Loucy (cell line): ENCODE measurements around the gene DSE.

ENCODE experiments used
- H2AFZ ChIP-seq: fragments of 200-600 bp; sonication (generic); 2 replicates; pipeline ENCODE4 v1.6.0; 2016; ENCODE audit warnings: antibody characterized with exemption, mild to moderate bottlenecking, low read length, moderate library complexity
- H3F3A ChIP-seq: fragments of 200-600 bp; 2 replicates; pipeline ENCODE4 v1.6.0; 2016; ENCODE audit warnings: antibody characterized with exemption, low read depth, mild to moderate bottlenecking
- H3K27me3 ChIP-seq: fragments of 200-600 bp; sonication (generic); 2 replicates; pipeline ENCODE4 v1.6.1; 2014; ENCODE audit warnings: low read length, mild to moderate bottlenecking; ENCODE audit not compliant: insufficient read depth, poor library complexity, severe bottlenecking
- H3K36me3 ChIP-seq: fragments of 200-600 bp; sonication (generic); 2 replicates; pipeline ENCODE4 v1.6.1; 2016; ENCODE audit warnings: low read length; ENCODE audit not compliant: insufficient read depth
- H3K4me1 ChIP-seq: fragments of 200-600 bp; sonication (generic); 2 replicates; pipeline ENCODE4 v1.5.1; 2014; ENCODE audit warnings: low read length, mild to moderate bottlenecking; ENCODE audit not compliant: insufficient read depth, poor library complexity, severe bottlenecking
- H3K4me2 ChIP-seq: fragments of 200-600 bp; sonication (generic); 2 replicates; pipeline ENCODE4 v1.6.0; 2014; ENCODE audit warnings: antibody characterized with exemption, low read length, low read depth, mild to moderate bottlenecking; ENCODE audit not compliant: poor library complexity, severe bottlenecking
- H3K4me3 ChIP-seq: fragments of 200-600 bp; sonication (generic); 2 replicates; pipeline ENCODE4 v1.5.1; 2014; ENCODE audit warnings: low read length, mild to moderate bottlenecking, mixed read lengths; ENCODE audit not compliant: poor library complexity, severe bottlenecking
- H3K79me2 ChIP-seq: fragments of 200-600 bp; sonication (generic); 2 replicates; pipeline ENCODE4 v1.6.1; 2014; ENCODE audit warnings: low read length; ENCODE audit not compliant: insufficient read depth
- H3K9ac ChIP-seq: fragments of 200-600 bp; sonication (generic); 2 replicates; pipeline ENCODE4 v1.6.0; 2014; ENCODE audit warnings: mild to moderate bottlenecking, low read depth, low read length, moderate library complexity; ENCODE audit not compliant: poor library complexity, severe bottlenecking
- H3K9me2 ChIP-seq: fragments of 200-600 bp; sonication (generic); replicated peaks from 2 replicates; pipeline ENCODE4 v1.6.1; 2016; ENCODE audit warnings: low read depth, low read length, mixed read lengths
- H3K9me3 ChIP-seq: fragments of 200-600 bp; sonication (generic); 2 replicates; pipeline ENCODE4 v1.6.1; 2014; ENCODE audit warnings: mild to moderate bottlenecking, antibody characterized with exemption, low read length, low read depth; ENCODE audit not compliant: insufficient read depth
- H4K20me1 ChIP-seq: fragments of 200-600 bp; sonication (generic); 2 replicates; pipeline ENCODE4 v1.6.0; 2014; ENCODE audit warnings: antibody characterized with exemption, low read length, mild to moderate bottlenecking; ENCODE audit not compliant: insufficient read depth, poor library complexity, severe bottlenecking
- CTCF ChIP-seq: fragments of 200-600 bp; sonication (generic); conservative IDR thresholded peaks from 2 replicates; pipeline ENCODE4 v1.5.1; 2014; ENCODE audit warnings: mild to moderate bottlenecking, antibody characterized with exemption, low read length
- EZH2phosphoT487 ChIP-seq: fragments of 200-600 bp; IDR thresholded peaks from 2 replicates; pipeline ENCODE4 v1.6.1; 2018; ENCODE audit warnings: antibody characterized with exemption, mild to moderate bottlenecking, moderate library complexity, borderline replicate concordance

Gene DSE

GRCh38 chr6:116385459-116385802 is 14.7 kb downstream of the DSE start:
- no peak overlapping the region for H3K9ac ChIP-seq
- H3K9me3 ChIP-seq, result no peaks in the 10 kb centered on the region
- H3K4me1 ChIP-seq, result peaks cover 11% of the 10 kb centered on the region
- no peak overlapping the region for H3K4me3 ChIP-seq
- no peaks in the 10 kb centered on the region for H3K27me3 ChIP-seq
- H3K9me2 ChIP-seq, result no peaks in the 10 kb centered on the region
- no peak for TF ChIP-seq EZH2phosphoT487
- no peak for TF ChIP-seq CTCF
- no peak overlapping the region for H2AFZ ChIP-seq
- H3K79me2 ChIP-seq, result no peaks in the 10 kb centered on the region
- H3K4me2 ChIP-seq, result no peak overlapping the region
- H3K36me3 ChIP-seq, result no peaks in the 10 kb centered on the region
- H3F3A ChIP-seq, result no peaks in the 10 kb centered on the region
- H4K20me1 ChIP-seq, result no peaks in the 10 kb centered on the region

- Histone ChIP-seq H4K20me1 (no peaks in the 10 kb centered on the region), H3K4me1 (peaks cover 15% of the 10 kb centered on the region), H3F3A (no peaks in the 10 kb centered on the region), H3K9me3 (no peaks in the 10 kb centered on the region), H3K9me2 (no peaks in the 10 kb centered on the region), H3K4me3 (no peak overlapping the region), H3K79me2 (no peaks in the 10 kb centered on the region), H3K36me3 (no peaks in the 10 kb centered on the region), H3K9ac (no peak overlapping the region), H2AFZ (no peak overlapping the region), H3K27me3 (no peaks in the 10 kb centered on the region), H3K4me2 (no peak overlapping the region)
- TF ChIP-seq CTCF (no peak), EZH2phosphoT487 (no peak)
Observed at GRCh38 chr6:116385921-116386320, 15.2 kb downstream of the DSE start.

GRCh38 chr6:116386581-116387299 is 16.0 kb downstream of the DSE start:
- TF ChIP-seq EZH2phosphoT487 (no peak), CTCF (no peak)
- no peaks in the 10 kb centered on the region for H3K27me3 ChIP-seq
- no peaks in the 10 kb centered on the region for H3F3A ChIP-seq
- no peaks in the 10 kb centered on the region for H3K9me2 ChIP-seq
- H3K36me3 ChIP-seq, result no peaks in the 10 kb centered on the region
- H3K4me1 ChIP-seq, result peaks cover 17% of the 10 kb centered on the region
- no peak overlapping the region for H2AFZ ChIP-seq
- H3K4me2 ChIP-seq, result no peak overlapping the region
- H3K9ac ChIP-seq, result no peak overlapping the region
- no peaks in the 10 kb centered on the region for H4K20me1 ChIP-seq
- H3K9me3 ChIP-seq, result no peaks in the 10 kb centered on the region
- H3K79me2 ChIP-seq, result no peaks in the 10 kb centered on the region
- no peak overlapping the region for H3K4me3 ChIP-seq
